ENCODE data around the gene ALOX15B.
A peak's percentile ranks its signal among the peaks of the same experiment; 100 is the strongest.
"Not testable (repeated sequence)": the region's sequence is repeated elsewhere in the genome, so short reads cannot be mapped to it uniquely, and the experiment has no call there.

The ALOX15B gene

DNA sequence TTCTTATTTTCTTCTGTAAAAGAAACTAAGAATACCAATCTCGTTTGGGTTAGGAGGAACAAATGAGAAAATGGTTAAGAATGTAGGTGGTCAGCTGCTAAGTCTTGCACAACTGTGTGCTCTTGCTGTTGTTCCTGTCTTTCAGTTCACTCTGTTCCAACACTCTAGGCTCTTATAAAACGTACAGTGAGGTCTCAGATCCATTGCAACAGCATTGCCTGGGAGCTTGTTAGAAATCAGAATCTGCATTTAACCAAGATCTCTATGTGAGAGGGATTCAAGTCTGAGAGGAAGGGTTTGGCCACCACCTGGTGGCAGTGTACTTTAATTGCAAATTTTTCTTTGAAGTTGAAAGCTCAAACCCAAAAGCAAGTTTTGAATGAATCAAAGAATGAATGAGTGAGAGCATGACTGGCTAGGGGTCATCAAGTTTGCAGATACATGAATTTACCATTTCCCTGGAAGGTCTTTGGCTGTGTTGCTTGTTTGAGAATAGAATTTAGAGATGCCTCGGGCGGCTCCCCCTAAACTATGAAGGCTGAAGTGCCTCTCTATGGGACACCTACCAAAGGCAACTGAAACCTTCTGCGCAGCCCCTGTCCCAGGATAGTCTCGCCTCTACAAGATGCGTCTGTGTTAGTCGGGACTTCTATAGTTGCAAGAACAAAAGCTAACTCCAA, 2.5 kb downstream of the ALOX15B start:
- no peak for DNase-seq

DNA sequence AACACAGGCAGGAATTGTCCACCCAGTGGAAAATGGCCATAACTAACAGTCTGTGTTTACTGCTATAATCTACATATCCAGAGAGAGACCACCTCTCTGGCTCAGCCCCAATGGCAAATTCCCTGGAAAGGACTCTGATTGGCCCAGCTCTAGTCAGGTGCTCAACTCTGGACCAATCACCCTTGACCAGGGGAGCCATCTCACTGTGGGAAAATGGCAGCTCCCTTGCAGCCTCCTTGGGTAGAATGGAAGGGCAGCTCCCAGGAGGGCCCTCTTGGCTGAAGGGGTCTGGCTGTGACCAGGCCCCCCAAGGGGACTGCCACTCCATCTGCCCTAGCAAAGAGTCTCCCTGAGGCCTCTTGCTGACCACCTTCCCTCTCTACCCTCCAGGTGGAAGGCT, 3.1 kb downstream of the ALOX15B start:
- no peak for DNase-seq

GRCh38 chr17:8044819-8045810, 6.3 kb downstream of the ALOX15B start:
- DNase-seq = no peak

DNA sequence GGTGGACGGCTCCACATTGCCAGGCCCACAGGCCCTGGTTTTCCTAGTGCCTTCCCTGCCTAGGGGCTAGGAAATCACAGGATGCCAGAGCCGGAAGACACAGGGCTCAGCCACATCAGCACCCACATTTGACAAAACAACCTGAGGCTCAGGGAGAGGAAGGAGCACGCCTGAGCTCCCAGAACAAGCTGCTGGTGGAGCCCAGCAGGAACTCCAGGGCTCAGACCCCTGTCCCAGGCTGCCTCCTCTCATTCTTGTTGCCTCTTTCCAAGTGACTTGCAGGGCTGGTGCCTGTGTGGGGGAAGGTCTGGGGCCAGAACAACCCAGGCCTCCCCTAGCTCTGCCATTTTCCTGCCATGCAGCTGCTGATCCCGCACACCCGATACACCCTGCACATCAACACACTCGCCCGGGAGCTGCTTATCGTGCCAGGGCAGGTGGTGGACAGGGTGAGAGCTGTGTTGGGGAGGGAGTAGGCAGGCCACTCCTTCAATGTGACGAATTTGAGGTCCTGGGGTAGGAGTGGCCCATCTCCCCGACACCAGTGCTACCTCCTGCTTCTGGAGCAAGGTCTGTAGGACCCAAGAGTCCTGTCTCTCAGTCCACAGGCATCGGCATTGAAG, 7.6 kb downstream of the ALOX15B start:
- no peak for DNase-seq

DNA sequence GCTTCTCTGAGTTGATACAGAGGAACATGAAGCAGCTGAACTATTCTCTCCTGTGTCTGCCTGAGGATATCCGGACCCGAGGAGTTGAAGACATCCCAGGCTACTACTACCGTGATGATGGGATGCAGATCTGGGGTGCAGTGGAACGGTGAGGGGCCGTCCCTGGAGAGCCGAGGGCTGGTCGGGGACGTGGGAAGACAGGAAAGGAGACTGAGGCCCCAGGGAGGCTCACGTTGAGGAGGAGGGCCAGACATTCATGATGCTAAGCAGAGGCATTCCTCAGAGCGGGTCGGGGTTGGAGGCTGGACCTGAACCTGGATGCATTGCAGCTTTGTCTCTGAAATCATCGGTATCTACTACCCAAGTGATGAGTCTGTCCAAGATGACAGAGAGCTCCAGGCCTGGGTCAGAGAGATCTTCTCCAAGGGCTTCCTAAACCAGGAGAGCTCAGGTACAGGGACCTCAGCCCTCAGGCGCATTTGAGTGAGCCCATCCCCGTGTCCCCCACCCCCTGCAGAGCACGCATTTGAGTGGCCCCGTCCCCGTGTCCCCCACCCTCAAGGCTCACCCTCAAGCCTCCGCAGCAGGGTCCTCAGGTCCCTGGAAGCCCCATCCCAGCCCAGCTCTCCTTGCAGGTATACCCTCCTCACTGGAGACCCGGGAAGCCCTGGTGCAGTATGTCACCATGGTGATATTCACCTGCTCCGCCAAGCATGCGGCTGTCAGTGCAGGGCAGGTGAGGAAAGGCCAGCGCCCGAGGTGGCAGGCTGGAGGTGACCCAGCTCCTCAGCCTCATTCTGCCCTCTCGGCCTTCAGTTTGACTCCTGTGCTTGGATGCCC, 8.3 kb downstream of the ALOX15B start:
- DNase-seq = no peak

- DNase-seq = no peak
Measured at GRCh38 chr17:8047769-8048110, 8.9 kb downstream of the ALOX15B start.

DNA sequence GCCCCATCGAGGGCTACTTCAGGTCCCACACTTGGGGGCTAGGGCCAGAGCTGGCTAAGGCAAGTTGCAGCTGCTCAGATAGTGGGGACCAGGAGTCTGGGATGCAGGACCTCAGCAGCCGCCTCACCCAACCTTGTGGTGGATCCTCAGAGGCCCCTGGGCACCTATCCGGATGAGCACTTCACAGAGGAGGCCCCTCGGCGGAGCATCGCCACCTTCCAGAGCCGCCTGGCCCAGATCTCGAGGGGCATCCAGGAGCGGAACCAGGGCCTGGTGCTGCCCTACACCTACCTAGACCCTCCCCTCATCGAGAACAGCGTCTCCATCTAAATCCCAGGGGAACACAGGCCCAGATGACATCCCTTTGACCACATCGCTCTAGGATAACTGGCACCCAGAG, 9.4 kb downstream of the ALOX15B start:
- DNase-seq = no peak

DNA sequence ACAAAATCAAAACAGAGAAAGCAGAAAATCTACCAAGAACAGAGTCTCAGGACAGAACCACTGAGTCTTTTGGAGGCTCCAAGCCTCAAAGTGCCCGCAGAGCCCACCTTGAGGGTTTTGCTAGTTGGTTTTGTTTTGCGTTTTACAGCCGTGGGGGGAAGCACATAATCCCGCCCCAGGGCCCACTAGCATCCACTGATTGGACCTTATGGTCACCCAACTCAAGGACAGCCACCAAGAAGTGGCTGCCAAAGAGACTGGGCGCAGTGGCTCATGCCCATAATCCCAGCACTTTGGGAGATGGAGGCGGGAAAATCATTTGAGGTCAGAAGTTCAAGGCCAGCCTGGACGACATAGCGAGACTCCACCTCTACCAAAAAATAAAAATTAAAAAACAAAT, 9.9 kb downstream of the ALOX15B start:
- no peak for DNase-seq

GRCh38 chr17:8051831-8052230, 13.0 kb downstream of the ALOX15B start:
- DNase-seq = no peak

- DNase-seq = no peak
Measured at GRCh38 chr17:8052256-8053252, 13.7 kb downstream of the ALOX15B start.

DNA sequence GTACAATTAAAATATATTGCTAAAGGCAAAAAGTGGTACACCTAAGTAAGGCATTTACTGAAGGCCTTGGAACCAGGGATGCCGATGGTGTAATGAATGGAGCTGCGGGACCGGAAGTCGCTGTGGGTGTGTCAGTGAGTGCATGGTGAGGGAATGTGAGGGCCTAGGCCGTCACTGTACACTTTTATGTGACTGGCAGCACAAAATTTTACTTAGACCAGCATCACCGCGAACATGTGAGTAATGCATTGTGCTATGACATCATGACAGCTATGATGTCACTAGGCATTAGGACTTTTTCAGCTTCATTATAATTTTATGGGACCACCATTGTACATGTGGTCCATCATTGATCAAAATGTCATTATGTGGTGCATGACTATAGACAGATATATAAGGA, 14.7 kb downstream of the ALOX15B start:
- DNase-seq = no peak

- DNase-seq = no peak
Measured at GRCh38 chr17:8055851-8056231, 17.0 kb downstream of the ALOX15B start.

DNA sequence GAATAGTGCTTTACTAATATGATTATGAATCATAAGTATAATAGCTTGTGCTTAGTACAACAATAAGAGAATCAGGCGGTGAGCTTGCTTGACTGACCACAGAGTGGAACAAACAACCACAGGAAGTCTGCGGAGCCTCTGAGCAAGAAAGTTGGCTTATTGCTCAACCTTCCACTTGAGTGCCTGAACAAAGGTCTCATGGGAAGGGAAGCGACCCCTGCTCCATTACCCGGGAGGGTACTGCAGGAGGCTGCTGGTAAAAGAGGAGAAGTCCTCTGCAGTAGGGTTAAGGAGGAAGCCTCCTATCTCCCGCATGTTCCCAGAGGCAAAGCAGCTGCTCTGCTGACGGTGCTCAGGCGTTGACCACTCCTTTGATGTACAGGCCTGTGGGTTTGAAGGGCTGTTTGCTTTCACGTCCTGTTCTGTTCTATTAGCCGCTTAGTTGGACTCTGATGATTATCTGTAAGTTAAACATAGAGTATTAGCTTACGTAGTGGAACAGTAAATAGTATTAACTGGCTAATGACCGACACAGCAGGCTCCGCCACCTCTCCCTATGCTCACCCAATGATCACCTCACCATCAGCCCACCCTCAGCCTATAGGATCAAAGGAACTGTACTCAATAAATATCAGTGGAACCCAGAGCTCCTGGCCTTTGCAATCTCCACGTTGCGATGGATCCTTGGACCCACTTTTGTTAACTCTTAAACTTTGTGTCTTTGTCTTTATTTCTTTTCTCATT, 17.5 kb downstream of the ALOX15B start:
- no peak for DNase-seq

GRCh38 chr17:8056976-8057625, 18.2 kb downstream of the ALOX15B start:
- DNase-seq = no peak

- DNase-seq = peak; percentile 72
Measured at GRCh38 chr17:8057691-8058114, 18.8 kb downstream of the ALOX15B start.

DNA sequence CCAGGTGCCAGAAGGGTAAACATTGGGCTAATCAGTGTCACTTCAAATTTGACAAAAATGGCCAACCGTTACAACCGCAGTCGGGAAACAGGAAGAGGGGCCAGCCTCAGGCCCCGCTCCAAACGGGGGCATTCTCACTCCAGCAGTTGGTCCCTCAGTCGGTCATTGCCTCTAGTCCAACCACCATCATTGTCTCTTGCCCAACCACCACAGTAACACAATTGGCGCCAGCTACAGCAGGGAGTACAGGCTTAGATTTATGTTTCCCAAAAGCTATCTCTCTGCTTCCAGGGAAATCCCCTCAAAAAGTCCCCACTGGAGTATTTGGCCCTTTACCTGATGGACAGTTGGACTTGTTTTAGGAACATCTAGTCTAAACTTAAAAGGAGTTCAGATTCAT, 20.3 kb downstream of the ALOX15B start:
- DNase-seq = no peak

GRCh38 chr17:8060274-8060673, 21.4 kb downstream of the ALOX15B start:
- DNase-seq = peak; percentile 49

DNA sequence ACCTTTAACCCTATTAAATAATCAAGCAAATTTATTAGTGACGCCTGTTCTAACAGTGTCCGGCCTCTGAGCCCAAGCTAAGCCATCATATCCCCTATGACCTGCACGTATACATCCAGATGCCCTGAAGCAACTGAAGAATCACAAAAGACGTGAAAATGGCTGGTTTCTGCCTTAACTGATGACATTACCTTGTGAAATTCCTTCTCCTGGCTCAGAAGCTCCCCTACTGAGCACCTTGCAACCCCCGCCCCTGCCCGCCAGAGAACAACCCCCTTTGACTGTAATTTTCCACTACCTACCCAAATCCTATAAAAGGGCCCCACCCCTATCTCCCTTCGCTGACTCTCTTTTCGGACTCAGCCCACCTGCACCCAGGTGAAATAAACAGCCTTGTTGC, 23.0 kb downstream of the ALOX15B start:
- DNase-seq = not testable (repeated sequence)

DNA sequence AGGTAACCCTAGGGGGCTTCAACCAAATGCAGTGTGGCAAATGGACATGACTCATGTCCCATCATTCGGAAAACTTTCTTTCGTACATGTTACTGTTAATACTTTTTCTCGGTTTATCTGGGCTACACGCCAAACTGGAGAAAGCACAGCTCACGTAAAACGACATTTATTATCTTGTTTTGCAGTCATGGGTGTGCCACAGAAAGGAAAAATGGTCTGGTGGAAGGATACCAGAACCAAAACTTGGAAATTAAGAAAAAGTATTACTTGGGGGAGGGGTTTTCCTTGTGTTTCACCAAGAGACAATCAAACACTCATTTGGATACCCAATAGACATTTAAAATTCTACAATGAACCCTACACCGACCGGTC, 23.6 kb downstream of the ALOX15B start:
- DNase-seq = no peak

- no peak for DNase-seq
Measured at GRCh38 chr17:8062807-8063483, 24.1 kb downstream of the ALOX15B start.
